MM.1S (cell line): Measurements from ENCODE around the gene IPCEF1.

ENCODE experiments used
- CTCF ChIP-seq: fragments of 300-600 bp; sonication (generic); IDR thresholded peaks from 2 replicates; pipeline ENCODE4 v1.5.1; 2016; ENCODE audit warnings: antibody characterized with exemption, low read length, mixed read lengths
- EZH2 ChIP-seq: fragments of 300-600 bp; sonication (generic); optimal IDR thresholded peaks from 2 replicates; pipeline ENCODE3; 2017; ENCODE audit warnings: low read depth, mild to moderate bottlenecking, antibody characterized with exemption, low read length, mixed read lengths
- EZH2phosphoT487 ChIP-seq: fragments of 300-600 bp; sonication (generic); IDR thresholded peaks from 2 replicates; pipeline ENCODE4 v1.6.1; 2018; ENCODE audit warnings: antibody characterized with exemption, low read length

DNA sequence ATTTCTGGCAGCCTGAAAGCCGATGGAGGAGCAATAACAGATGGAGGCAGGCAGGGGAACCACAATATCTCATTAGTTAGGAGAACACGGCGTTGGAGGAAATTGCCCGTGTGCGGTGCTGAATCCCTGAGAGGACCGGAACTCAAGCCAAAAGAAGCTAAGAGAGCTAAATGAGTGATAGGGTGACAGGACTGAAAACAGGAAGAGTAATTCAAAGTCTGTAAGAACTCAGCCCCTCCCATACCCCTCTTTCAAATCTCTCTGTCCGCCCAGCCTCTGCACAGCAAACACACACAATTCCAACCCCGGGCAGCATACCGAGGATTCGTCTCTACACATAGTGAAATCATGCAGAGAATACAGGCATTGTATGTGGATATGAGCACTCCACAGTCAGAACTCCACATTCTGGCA lies 2.6 kb upstream of the IPCEF1 start:
- TF ChIP-seq CTCF (no peak), EZH2phosphoT487 (no peak), EZH2 (no peak)
